HepG2 (cell line): ENCODE data around the gene MCF2L. TPM values are rescaled to one million over a fixed set of nuclear protein-coding genes. Genes with fewer than 3 reads are reported as not detected.

Experiments used
- AKAP8 ChIP-seq: sonication (generic); formaldehyde crosslinking; IDR thresholded peaks from 2 replicates; pipeline ENCODE4 v1.5.1; 2020; ENCODE audit warnings: mild to moderate bottlenecking, missing genetic modification reagents
- CENPX ChIP-seq: sonication (generic); formaldehyde crosslinking; IDR thresholded peaks from 2 replicates; pipeline ENCODE4 v1.9.0; 2021; ENCODE audit warnings: mild to moderate bottlenecking, missing genetic modification reagents, moderate library complexity
- E2F1 ChIP-seq: sonication (generic); formaldehyde crosslinking; IDR thresholded peaks from 2 replicates; pipeline ENCODE4 v1.5.0; 2020; ENCODE audit warnings: missing genetic modification reagents
- EP300 ChIP-seq, 3 experiments: sonication (generic) in 1 of 3; formaldehyde crosslinking in 1 of 3; IDR thresholded peaks; 2 replicates each; pipeline versions ENCODE4 v1.5.1 to v1.6.1; 2011 to 2020; ENCODE audit warnings: low read depth in 2 of 3, low read length in 2 of 3, borderline replicate concordance in 1 of 3, improper control_type of control experiment in 1 of 3, mild to moderate bottlenecking in 1 of 3, missing genetic modification reagents in 1 of 3, moderate library complexity in 1 of 3
- FOXA1 ChIP-seq, 2 experiments: fragments of 450-650 bp in 1 of 2; sonication (generic) in 1 of 2; formaldehyde crosslinking in 1 of 2; IDR thresholded peaks; 2 replicates each; pipeline versions ENCODE4 v1.4.0 to v1.6.1; 2016 to 2020; ENCODE audit warnings: missing genetic modification reagents in 1 of 2
- KLF9 ChIP-seq: IDR thresholded peaks from 2 replicates; pipeline ENCODE4 v1.6.1; 2016; ENCODE audit warnings: low read depth
- MTF2 ChIP-seq: sonication (generic); formaldehyde crosslinking; IDR thresholded peaks from 2 replicates; pipeline ENCODE4 v1.5.0; 2020; ENCODE audit warnings: missing genetic modification reagents, borderline replicate concordance
- NCOA1 ChIP-seq: sonication (generic); formaldehyde crosslinking; IDR thresholded peaks from 2 replicates; pipeline ENCODE4 v1.9.0; 2021; ENCODE audit warnings: missing genetic modification reagents
- NR2F6 ChIP-seq, 2 experiments: IDR thresholded peaks; 2 replicates each; pipeline ENCODE4 v1.6.1; 2016; ENCODE audit warnings: antibody characterized with exemption in 1 of 2, mild to moderate bottlenecking in 1 of 2
- PHF20 ChIP-seq: sonication (generic); formaldehyde crosslinking; IDR thresholded peaks from 2 replicates; pipeline ENCODE4 v1.5.0; 2020; ENCODE audit warnings: mild to moderate bottlenecking, missing genetic modification reagents
- POGK ChIP-seq: sonication (generic); formaldehyde crosslinking; conservative IDR thresholded peaks from 2 replicates; pipeline ENCODE4 v1.8.0; 2022; ENCODE audit warnings: mild to moderate bottlenecking, moderate library complexity, missing genetic modification reagents
- RNF219 ChIP-seq: sonication (generic); formaldehyde crosslinking; IDR thresholded peaks from 2 replicates; pipeline ENCODE4 v1.5.0; 2020; ENCODE audit warnings: mild to moderate bottlenecking, missing genetic modification reagents
- SALL1 ChIP-seq: sonication (generic); formaldehyde crosslinking; IDR thresholded peaks from 2 replicates; pipeline ENCODE4 v1.8.0; 2022; ENCODE audit warnings: mild to moderate bottlenecking, missing genetic modification reagents
- SATB2 ChIP-seq: sonication (generic); formaldehyde crosslinking; IDR thresholded peaks from 2 replicates; pipeline ENCODE4 v1.5.0; 2020; ENCODE audit warnings: missing genetic modification reagents
- SETDB1 ChIP-seq: sonication (generic); formaldehyde crosslinking; IDR thresholded peaks from 2 replicates; pipeline ENCODE4 v1.5.1; 2020; ENCODE audit warnings: missing genetic modification reagents, mild to moderate bottlenecking, borderline replicate concordance
- ZBTB39 ChIP-seq: sonication (generic); formaldehyde crosslinking; IDR thresholded peaks from 2 replicates; pipeline ENCODE4 v1.5.0; 2020; ENCODE audit warnings: missing genetic modification reagents
- ZC3H13 ChIP-seq: sonication (generic); formaldehyde crosslinking; IDR thresholded peaks from 2 replicates; pipeline ENCODE4 v1.8.1; 2023; ENCODE audit warnings: mild to moderate bottlenecking, missing genetic modification reagents, moderate library complexity
- ZMYM3 ChIP-seq: sonication (generic); formaldehyde crosslinking; IDR thresholded peaks from 2 replicates; pipeline ENCODE4 v1.5.1; 2020; ENCODE audit warnings: mild to moderate bottlenecking, missing genetic modification reagents
- ZNF234 ChIP-seq: sonication (generic); formaldehyde crosslinking; conservative IDR thresholded peaks from 2 replicates; pipeline ENCODE4 v1.5.1; 2020; ENCODE audit warnings: mild to moderate bottlenecking, missing genetic modification reagents
- ZNF577 ChIP-seq: sonication (generic); formaldehyde crosslinking; IDR thresholded peaks from 2 replicates; pipeline ENCODE4 v1.4.0; 2020; ENCODE audit warnings: mild to moderate bottlenecking, low read depth, missing genetic modification reagents, borderline replicate concordance
- ZNF672 ChIP-seq: sonication (generic); formaldehyde crosslinking; IDR thresholded peaks from 2 replicates; pipeline ENCODE4 v1.8.1; 2022; ENCODE audit warnings: missing genetic modification reagents
- ZNF780A ChIP-seq: sonication (generic); formaldehyde crosslinking; IDR thresholded peaks from 2 replicates; pipeline ENCODE4 v1.8.0; 2022; ENCODE audit warnings: mild to moderate bottlenecking, missing genetic modification reagents, moderate library complexity
- polyA plus RNA-seq, 8 experiments: library from polyadenylated mRNA; depleted of rRNA in 3 of 8; stranded (reverse) in 7 of 8; unstranded in 1 of 8; fragments of >200 nt; fragmentation: Illumina TruSeq in 4 of 8; extraction: Trizol in 4 of 8; gene quantifications; 2 replicates each; pipeline versions ENCODE4 v1.2.1 to v1.2.3, GENCODE V29; 2011 to 2016; ENCODE audit warnings: low read depth in 4 of 8, missing spikeins in 1 of 8, mixed read lengths in 1 of 8; ENCODE audit not compliant: insufficient read depth in 1 of 8
- total RNA-seq, 5 experiments: library from RNA; depleted of rRNA; stranded (reverse); fragments of >200 nt; fragmentation: Illumina TruSeq; extraction: Trizol; gene quantifications; 2 replicates each; pipeline ENCODE4 v1.2.3, GENCODE V29; 2016; ENCODE audit warnings: low read depth in 1 of 5

Gene MCF2L
- total and polyA plus RNA-seq, 2 of the 13 experiments (the other 11 are each of a cell fraction or from before 2014, with no cell fraction given): 19.4 to 28.4 TPM

GRCh38 chr13:112926003-112926402 is 43.0 kb upstream of the MCF2L start (continued):
- TF ChIP-seq MTF2 (CRISPR knock-in tag): no peak
- no peak for TF ChIP-seq PHF20 (CRISPR knock-in tag)
- no peak for TF ChIP-seq SETDB1 (CRISPR knock-in tag)
- no peak for TF ChIP-seq CENPX (CRISPR knock-in tag)
- no peak for TF ChIP-seq POGK (CRISPR knock-in tag)
- TF ChIP-seq FOXA1 (IDR thresholded peaks at IDR 0.05): peak; percentile 68
- TF ChIP-seq FOXA1 (CRISPR knock-in tag; IDR thresholded peaks at IDR 0.05): peak; percentile 40; the same call in 1 of the 2 replicates
- TF ChIP-seq KLF9 (CRISPR knock-in tag): no peak
- no peak for TF ChIP-seq NCOA1
- peak in 1 of 2 experiments; percentile 25; a peak in 1 of 4 replicates for TF ChIP-seq EP300 (IDR thresholded peaks at IDR 0.05; ENCODE audit: low read depth in 2 of 2, low read length in 2 of 2)
- no peak for TF ChIP-seq EP300 (CRISPR knock-in tag; IDR thresholded peaks at IDR 0.05; ENCODE audit: borderline replicate concordance)
- no peak for TF ChIP-seq RNF219
- TF ChIP-seq SALL1 (CRISPR knock-in tag): peak; percentile 29; the same call in 1 of the 2 replicates
- TF ChIP-seq ZNF780A (CRISPR knock-in tag): no peak
- TF ChIP-seq ZNF577 (CRISPR knock-in tag): no peak
- TF ChIP-seq SATB2 (CRISPR knock-in tag): no peak
- TF ChIP-seq ZNF672 (CRISPR knock-in tag): no peak
- TF ChIP-seq E2F1 (CRISPR knock-in tag): no peak
- no peak for TF ChIP-seq AKAP8 (CRISPR knock-in tag)
- no peak for TF ChIP-seq ZC3H13 (CRISPR knock-in tag)
- TF ChIP-seq ZBTB39 (CRISPR knock-in tag): 0 out of 2 replicates have a peak, but pooled peaks have one; percentile 61
- TF ChIP-seq NR2F6 (IDR thresholded peaks at IDR 0.05): no peak
- TF ChIP-seq NR2F6 (CRISPR knock-in tag; IDR thresholded peaks at IDR 0.05): no peak
- 0 out of 2 replicates have a peak, but pooled peaks have one; percentile 18 for TF ChIP-seq ZMYM3 (CRISPR knock-in tag)
- no peak for TF ChIP-seq ZNF234 (CRISPR knock-in tag)
